ENCODE results near the gene CNN1.
A peak's percentile ranks its signal among the peaks of the same experiment; 100 is the strongest.

The CNN1 gene

GRCh38 chr19:11505504-11506100, 33.0 kb upstream of the CNN1 start, which contains the start of gene ZNF653:
Gene ZNF653 (minus strand): TSS chr19:11505839. CDS start chr19:11505786, 53 bp downstream.
- Histone ChIP-seq H3K27me3 (no peaks in the 10 kb centered on the region), H3K36me3 (peaks cover 0 to 30% (median 0%) of the 10 kb centered on the region in 3 donors), H3K9me3 (no peaks in the 10 kb centered on the region), H3K4me3 (peak within 1 kb of the TSS; percentile 75 to 92), H3K27ac (peak within 1 kb of the TSS; percentile 91 to 97), H3K4me1 (peaks cover 0 to 10% (median 7%) of the 10 kb centered on the region in 4 donors)
- DNase-seq = peak; percentile 90 to 96
- intact Hi-C loops (cut with DNase I; ENCODE audit: low total_unique reads) = no loop called here
- TF ChIP-seq CTCF (IDR thresholded peaks at IDR 0.05) = no peak

DNA sequence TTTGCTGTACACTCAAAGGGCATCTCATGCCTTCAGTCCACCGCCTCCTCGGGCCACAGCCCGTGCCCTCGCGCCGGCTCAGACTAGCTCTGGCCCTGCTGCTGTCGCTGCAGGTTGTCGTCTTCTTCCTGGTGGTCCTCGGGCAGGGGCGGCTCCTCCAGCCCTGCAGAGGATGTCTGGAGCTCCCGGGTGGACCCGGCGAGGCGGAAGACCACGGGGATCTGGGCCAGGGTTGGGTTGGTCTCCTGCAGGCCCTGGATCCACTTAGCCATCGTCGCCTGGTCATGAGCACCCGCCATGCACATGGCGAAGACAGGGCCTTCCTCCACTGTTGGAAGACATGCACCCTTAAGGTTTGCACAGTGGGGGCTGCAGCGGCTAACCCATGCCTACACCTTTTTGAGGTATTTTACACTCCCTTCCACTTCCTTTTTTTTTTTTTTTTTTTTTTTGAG, 32.5 kb upstream of the CNN1 start:
- DNase-seq = no peak
- Histone ChIP-seq H3K4me1 (peaks cover 0 to 10% (median 7%) of the 10 kb centered on the region in 4 donors), H3K27ac (peak overlapping the region; percentile 91 to 97), H3K36me3 (peaks cover 0 to 30% (median 2%) of the 10 kb centered on the region in 3 donors), H3K4me3 (peak overlapping the region; percentile 75 to 92), H3K9me3 (no peaks in the 10 kb centered on the region), H3K27me3 (no peaks in the 10 kb centered on the region)
- intact Hi-C loops (cut with DNase I; ENCODE audit: low total_unique reads) = no loop called here
- TF ChIP-seq CTCF (IDR thresholded peaks at IDR 0.05) = no peak

GRCh38 chr19:11506967-11507366, 31.7 kb upstream of the CNN1 start:
- Histone ChIP-seq H3K4me1 (peaks cover 0 to 10% (median 7%) of the 10 kb centered on the region in 4 donors), H3K27ac (no peak overlapping the region), H3K27me3 (no peaks in the 10 kb centered on the region), H3K4me3 (no peak overlapping the region), H3K36me3 (peaks cover 0 to 31% (median 6%) of the 10 kb centered on the region in 3 donors), H3K9me3 (no peaks in the 10 kb centered on the region)
- intact Hi-C loops (cut with DNase I; ENCODE audit: low total_unique reads) = no loop called here
- TF ChIP-seq CTCF (IDR thresholded peaks at IDR 0.05) = no peak
- no peak for DNase-seq

- peaks cover 0 to 10% (median 7%) of the 10 kb centered on the region in 4 donors for H3K4me1 ChIP-seq
- intact Hi-C loops (cut with DNase I; ENCODE audit: low total_unique reads) = no loop called here
- no peak for DNase-seq
- H3K36me3 ChIP-seq = peaks cover under 1 to 33% (median 12%) of the 10 kb centered on the region in 3 donors
- H3K9me3 ChIP-seq = no peaks in the 10 kb centered on the region
- no peak overlapping the region for H3K4me3 ChIP-seq
- TF ChIP-seq CTCF (IDR thresholded peaks at IDR 0.05) = no peak
- no peaks in the 10 kb centered on the region for H3K27me3 ChIP-seq
- H3K27ac ChIP-seq = no peak overlapping the region
These were observed 31.1 kb upstream of the CNN1 start for GRCh38 chr19:11507370-11508078.

- Histone ChIP-seq H3K4me1 (peaks cover 0 to 8% (median 5%) of the 10 kb centered on the region in 4 donors), H3K4me3 (no peak overlapping the region), H3K27me3 (no peaks in the 10 kb centered on the region), H3K9me3 (no peaks in the 10 kb centered on the region), H3K36me3 (peaks cover 8 to 43% (median 28%) of the 10 kb centered on the region in 3 donors), H3K27ac (no peak overlapping the region)
- no peak for DNase-seq
- no peak for TF ChIP-seq CTCF (IDR thresholded peaks at IDR 0.05)
- intact Hi-C loops (cut with DNase I; ENCODE audit: low total_unique reads) = no loop called here
These were observed 28.2 kb upstream of the CNN1 start for GRCh38 chr19:11510444-11510843.

All from tibial artery (tissue), 4 donors.